ENCODE measurements around the gene ST13. TPM values are rescaled to one million over a fixed set of nuclear protein-coding genes. Genes with fewer than 3 reads are reported as not detected.

The ST13 gene
- total and polyA plus RNA-seq, 9 of the 15 experiments (the other 6 are each of a cell fraction or from before 2014, with no cell fraction given): 53.6 to 311 (median 195) TPM

GRCh38 chr22:40813912-40814315, 42.5 kb downstream of the ST13 start (continued):
- no peak for TF ChIP-seq ZNF124 (CRISPR knock-in tag; IDR thresholded peaks at IDR 0.05)
- no peak for TF ChIP-seq PURB (CRISPR knock-in tag; IDR thresholded peaks at IDR 0.05; ENCODE audit: low read depth)
- peak; percentile 99 for TF ChIP-seq CREB5 (CRISPR knock-in tag; IDR thresholded peaks at IDR 0.05)
- TF ChIP-seq ZNF395 (CRISPR knock-in tag; IDR thresholded peaks at IDR 0.05): peak; percentile 100
- peak; percentile 92 for TF ChIP-seq ZNF717 (CRISPR knock-in tag; IDR thresholded peaks at IDR 0.05)
- peak; percentile 98 for TF ChIP-seq NR4A1 (CRISPR knock-in tag; IDR thresholded peaks at IDR 0.05)
- TF ChIP-seq NR4A1 (tag; IDR thresholded peaks at IDR 0.05): peak; percentile 100
- peak; percentile 98 for TF ChIP-seq MEIS2 (IDR thresholded peaks at IDR 0.05; ENCODE audit: partially characterized antibody)
- peak; percentile 98 for TF ChIP-seq CBFA2T3 (IDR thresholded peaks at IDR 0.05)
- no peak for TF ChIP-seq SMAD2 (IDR thresholded peaks at IDR 0.05; ENCODE audit: low read depth, low read length)
- no peak for TF ChIP-seq SRSF3 (IDR thresholded peaks at IDR 0.05; ENCODE audit: insufficient read depth, low read length)
- peak; percentile 99 for TF ChIP-seq TAL1 (IDR thresholded peaks at IDR 0.05)
- TF ChIP-seq ZC3H11A (IDR thresholded peaks at IDR 0.05; ENCODE audit: low read depth, low read length): no peak
- TF ChIP-seq ZNF407 (IDR thresholded peaks at IDR 0.05; ENCODE audit: low read depth): no peak
- peak; percentile 94 for TF ChIP-seq ZNF780A (CRISPR knock-in tag; IDR thresholded peaks at IDR 0.05)
- TF ChIP-seq ZNF583 (CRISPR knock-in tag; IDR thresholded peaks at IDR 0.05): peak; percentile 100

Measured in K562 (cell line).